GM21786 (cell line): ENCODE results near the gene ERMP1.
"Not testable (repeated sequence)": the region's sequence is repeated elsewhere in the genome, so short reads cannot be mapped to it uniquely, and the experiment has no call there.

Experiments
- ATAC-seq: cut with Tn5 transposase; IDR thresholded peaks from one replicate; pipeline ENCODE4 v1.9.1; 2021; ENCODE audit not compliant: unreplicated experiment

ERMP1 gene

GRCh38 chr9:5784526-5785315 lies 48.2 kb downstream of the ERMP1 start:
- no peak for ATAC-seq

DNA sequence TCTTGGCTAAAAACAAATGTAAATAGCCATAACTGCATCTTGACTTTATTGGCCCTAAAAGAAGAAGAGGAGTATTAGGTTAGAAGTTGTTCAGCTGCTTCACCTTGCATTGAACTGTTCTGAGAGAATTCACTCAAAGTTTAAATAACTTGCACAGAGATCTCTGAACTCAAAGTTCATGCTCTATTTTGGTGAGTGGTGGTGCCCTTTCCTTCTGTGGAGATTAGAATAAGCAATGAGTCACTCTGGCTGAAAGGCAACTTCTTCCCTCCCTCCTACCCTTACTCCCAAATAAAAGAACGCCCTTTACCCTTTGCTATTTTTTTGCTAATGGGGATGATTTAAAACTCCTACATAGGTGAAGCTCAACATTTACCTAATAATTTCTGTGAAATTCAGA lies 48.9 kb downstream of the ERMP1 start:
- no peak for ATAC-seq

DNA sequence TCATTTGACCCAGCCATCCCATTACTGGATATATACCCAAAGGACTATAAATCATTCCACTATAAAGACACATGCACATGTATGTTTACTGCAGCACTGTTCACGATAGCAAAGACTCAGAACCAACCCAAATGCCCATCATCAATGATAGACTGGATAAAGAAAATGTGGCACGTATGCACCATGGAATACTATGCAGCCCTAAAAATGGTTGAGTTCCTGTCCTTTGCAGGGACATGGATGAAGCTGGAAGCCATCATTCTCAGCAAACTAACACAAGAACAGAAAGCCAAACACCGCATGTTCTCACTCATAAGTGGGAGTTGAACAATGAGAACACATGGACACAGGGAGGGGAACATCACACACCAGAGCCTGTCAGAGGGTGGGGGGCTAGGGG lies 49.5 kb downstream of the ERMP1 start:
- ATAC-seq: not testable (repeated sequence)

- not testable (repeated sequence) for ATAC-seq
These were observed 53.2 kb downstream of the ERMP1 start for GRCh38 chr9:5779705-5780218.

- no peak for ATAC-seq
These were observed 54.1 kb downstream of the ERMP1 start for GRCh38 chr9:5778805-5779204.

DNA sequence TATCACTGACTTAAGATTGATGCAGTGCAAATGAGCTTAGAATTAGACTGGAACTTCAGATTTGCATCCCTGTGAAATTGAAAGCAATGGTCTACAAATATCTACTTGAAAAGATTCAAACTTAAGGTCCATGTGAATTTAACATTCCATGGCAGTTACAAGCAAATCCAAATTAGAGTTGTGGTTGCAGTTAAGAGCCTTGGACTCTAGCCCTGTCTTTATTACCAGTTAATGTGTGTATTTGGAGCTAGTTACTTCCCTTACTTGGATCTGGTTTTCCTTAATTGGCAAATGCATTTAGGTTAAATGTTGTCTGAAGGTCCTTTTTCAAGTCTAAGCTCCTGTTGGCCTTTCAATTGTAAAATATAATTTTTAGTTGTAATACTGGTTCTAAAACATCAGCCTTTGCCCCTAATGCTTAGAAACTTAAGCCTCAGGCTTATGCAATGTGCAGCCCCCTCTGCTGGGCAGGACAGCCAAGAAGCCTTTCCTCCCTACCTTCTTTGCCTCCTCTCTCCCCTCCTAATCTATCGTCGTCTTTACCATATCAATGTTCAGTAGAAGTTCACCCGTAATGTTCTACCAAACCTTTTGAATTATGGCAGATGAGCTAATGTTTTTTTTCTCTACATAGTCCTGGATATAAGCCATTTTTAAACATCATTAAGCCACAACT lies 59.5 kb downstream of the ERMP1 start:
- ATAC-seq: no peak

DNA sequence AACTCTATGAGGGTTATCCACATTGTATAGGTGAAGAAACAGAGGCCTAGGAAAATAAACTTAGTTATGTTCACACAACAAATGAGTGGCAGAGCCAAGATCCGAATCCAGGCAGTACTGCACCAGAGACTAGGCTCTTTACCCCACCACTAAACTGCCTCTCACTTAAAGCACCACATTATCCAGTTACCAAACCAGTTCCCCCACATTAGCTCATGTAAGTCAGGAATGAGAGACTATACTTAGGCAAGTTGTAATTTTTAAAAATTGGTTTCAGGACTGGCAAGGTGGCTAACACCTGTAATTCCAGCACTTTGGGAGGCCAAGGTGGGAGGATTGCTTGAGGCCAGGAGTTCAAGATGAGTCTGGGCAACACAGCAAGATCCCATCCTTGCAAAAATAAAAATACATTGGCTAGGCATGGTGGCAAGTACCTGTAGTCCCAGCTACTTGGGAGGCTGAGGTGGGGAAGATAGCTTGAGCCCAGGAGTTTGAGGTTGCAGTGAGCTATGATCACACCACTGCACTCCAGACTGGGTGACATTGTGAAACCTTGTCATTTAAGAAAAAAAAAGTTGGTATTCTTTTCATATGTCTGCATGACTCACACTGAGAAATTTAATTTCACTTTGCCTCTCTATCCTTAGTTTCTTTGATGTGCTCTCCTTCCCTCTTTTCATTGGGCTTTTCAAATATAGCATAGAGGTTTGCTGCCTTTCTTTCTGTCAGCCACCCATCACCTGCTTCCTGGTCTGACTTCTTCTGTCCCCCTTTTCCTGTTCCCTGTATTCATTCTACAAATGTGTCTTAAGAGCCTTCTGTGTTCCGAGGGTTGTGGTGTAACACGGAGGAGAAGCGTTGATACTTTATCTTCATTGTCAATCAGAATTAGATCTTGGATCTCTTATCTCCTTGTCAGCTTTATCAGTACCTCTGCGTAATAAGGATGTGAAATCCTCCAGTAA lies 64.7 kb downstream of the ERMP1 start:
- no peak for ATAC-seq

DNA sequence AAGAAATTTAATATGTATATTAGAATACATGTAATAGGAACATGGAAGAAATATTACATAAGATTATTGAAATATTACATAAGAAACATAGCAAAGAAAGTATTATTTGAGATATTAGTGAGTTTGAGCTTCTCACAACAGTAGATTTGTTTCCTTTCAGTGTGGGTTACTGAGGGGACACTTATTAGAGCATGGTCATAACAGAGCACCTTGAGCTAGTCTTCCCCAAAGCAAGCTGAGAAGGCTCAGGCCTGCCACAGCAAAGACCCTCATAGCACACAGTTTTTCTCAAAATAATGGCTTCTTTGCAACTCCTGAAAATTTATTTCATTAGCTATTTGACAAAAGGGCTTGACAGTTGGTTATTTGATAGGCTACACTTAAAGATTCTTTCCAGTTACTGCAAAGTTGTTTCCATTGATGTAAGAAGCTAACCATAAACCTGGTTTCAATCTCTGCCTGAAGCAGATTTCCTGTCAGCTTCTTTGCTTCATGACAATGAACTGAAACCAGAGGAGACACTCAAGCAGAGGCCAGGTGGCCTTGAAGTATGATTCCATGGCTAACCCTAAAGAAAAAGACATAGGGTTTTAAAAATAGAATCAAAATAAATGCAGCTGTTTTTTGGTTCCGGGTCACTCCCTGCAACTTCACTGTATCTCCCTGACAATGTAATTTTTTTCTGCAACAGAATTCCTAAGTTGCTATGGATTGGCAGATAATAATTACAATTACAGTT lies 68.6 kb downstream of the ERMP1 start:
- ATAC-seq: peak; percentile 92

GRCh38 chr9:5762421-5762820 lies 70.5 kb downstream of the ERMP1 start:
- ATAC-seq: no peak

DNA sequence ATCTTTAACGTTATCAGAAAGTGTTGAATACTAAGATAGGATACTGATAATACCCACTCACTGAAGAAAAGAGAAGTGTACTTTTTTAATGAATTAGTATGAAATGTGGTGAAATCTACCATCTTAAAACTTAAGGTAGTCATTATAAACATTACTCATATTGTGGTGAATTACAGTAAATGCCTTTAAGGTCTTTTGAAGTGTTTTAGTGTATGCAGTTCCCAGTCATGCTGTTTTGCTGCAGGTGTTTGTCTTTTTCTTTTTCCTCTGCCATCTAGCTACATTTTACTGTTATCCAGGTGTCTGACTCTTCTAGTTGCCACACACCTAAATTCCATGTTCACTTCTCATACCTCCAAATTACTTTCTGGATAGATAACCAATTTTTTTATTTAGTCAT lies 72.6 kb downstream of the ERMP1 start:
- no peak for ATAC-seq

DNA sequence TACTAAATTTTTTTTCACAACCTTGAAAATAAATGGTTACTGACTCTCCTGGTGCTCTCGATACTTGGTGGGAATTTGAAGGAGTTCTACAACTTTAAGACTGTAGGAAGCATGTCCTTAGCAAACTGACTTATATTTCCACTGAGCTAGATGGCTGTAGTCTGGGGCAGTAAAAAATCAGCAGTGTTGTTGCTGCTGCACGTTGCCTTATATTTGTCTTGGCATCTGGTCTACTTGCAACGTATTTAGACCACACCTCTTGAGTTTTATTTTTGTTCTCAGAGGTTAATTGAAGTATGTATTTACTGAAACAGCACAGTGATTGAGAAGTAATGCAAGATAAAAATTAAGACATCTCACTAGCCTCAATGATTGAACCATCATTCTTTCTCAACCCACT lies 76.3 kb downstream of the ERMP1 start:
- no peak for ATAC-seq

DNA sequence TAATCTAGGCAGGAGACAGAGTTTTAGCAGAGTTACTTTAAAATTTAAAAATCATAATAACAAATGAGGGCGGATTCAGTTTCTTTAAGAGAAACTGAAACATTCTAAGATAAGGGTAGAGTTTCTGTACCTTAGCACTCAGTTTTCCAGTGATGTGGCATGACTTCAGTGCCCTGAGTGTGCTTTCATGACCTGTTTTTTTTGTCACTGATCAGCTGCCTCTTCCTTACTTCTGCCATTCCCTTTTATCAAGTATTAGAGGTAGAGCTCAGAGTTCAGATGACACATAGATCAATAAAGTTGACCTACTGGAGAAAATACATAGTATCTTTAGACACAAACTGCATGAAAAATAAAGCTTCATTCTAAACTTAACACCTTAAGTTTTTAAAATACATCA lies 82.3 kb downstream of the ERMP1 start:
- ATAC-seq: no peak

- ATAC-seq: no peak
These were observed 83.6 kb downstream of the ERMP1 start for GRCh38 chr9:5749306-5749705.

DNA sequence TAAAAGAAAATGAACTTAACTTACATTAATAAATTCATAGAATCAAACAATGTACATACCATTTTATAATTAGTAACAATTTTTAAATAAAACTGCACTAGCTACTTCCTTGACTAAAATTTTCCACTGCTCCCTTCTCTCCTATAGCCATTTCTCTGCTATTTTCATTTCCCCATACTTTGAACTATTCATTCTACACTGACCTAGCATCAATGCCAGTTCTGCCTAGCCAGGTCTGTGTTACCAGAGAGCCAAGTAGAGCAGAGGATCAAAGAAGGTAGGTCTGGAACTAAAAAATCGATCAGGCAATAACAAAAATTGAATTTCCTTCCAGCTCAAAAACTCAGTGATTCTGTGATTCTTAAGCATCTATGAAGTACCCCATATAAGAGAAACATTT lies 84.5 kb downstream of the ERMP1 start:
- no peak for ATAC-seq

DNA sequence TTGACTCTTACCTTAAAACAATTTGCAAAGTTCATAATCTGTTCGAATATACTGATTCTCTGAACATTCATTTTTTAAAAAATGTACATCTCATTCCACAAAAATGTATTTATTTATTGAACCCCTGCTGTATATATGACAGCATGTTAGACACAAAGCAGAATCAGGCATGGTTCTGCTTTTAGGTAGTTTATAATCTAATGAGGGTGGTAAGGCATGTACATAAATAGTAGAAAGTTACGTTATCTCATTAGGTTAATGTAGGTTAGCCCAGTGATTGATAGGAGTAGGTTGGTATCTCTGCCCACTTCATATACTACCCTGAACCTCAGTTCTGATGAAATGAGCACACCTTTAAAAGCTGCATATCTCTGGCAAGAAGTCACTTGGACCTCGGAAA lies 89.8 kb downstream of the ERMP1 start:
- no peak for ATAC-seq

DNA sequence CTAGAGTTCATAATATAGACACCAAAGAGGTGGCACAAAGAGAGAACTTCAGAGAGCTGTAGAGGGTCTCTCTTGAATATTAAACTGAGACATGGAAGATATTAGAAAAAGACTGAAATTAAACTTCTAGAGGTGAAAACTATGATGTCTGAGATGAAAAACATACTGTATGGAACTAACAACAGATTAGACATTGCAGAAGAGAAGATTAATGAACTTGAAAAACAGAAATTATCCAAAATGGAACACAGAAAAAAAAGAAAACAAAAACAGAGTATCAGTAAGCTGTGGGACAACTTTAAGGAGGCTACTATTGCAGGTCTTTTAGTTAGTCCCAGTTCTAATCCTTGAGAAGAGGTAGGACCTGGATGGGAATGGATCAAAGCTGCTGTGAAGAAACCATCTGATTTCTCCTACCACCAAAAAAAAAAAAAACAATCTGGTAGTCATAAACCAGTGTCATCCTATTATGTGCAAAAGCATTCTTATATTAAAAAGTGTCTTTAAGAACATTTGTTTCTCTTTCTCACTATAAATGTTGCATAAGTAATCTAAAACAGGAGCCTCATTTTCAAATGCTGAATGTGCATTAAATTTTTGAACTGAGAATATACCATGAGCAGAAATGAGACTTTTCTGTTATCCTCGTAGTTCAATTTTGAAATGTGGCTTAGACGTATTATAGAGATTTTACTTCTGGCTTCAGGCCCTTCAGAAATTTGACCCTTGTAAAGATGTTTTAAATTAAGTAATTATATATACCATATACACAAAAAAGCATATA lies 96.2 kb downstream of the ERMP1 start:
- no peak for ATAC-seq

DNA sequence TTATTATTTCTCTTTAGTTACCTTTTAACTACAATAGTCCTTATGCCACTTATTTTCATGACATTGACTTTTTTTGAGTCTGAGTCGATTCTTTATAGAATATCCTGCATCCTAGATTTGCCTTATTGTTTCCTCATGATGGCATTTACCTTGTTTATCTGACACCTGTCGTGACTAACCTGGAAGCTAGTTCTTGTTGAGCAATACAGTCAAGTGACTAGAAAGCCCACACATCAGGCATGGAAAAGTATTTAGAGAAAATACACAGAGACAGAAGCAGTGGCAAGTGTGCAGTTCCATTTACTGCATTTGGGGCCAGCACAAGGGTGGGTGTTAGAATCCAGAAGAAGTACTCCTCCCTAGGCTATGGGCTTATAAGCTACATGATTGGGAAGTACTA lies 97.8 kb downstream of the ERMP1 start:
- ATAC-seq: no peak
